SU-DHL-6 (cell line): ENCODE measurements around the gene CNN3.

ENCODE experiments used
- EZH2phosphoT487 ChIP-seq: fragments of 200-600 bp; sonication (generic), shearing (Covaris generic); conservative IDR thresholded peaks from 2 replicates; pipeline ENCODE4 v1.6.1; 2018; ENCODE audit warnings: mild to moderate bottlenecking, antibody characterized with exemption, low read length, moderate library complexity, mixed read lengths
- TF ChIP-seq, protein P1 (sequence below): fragments of 200-600 bp; sonication (generic); IDR thresholded peaks from one replicate; pipeline ENCODE4 v1.5.1; 2017; ENCODE audit warnings: antibody characterized with exemption, mild to moderate bottlenecking, low read length, moderate library complexity; ENCODE audit not compliant: insufficient read depth, poor library complexity, severe bottlenecking

DNA sequence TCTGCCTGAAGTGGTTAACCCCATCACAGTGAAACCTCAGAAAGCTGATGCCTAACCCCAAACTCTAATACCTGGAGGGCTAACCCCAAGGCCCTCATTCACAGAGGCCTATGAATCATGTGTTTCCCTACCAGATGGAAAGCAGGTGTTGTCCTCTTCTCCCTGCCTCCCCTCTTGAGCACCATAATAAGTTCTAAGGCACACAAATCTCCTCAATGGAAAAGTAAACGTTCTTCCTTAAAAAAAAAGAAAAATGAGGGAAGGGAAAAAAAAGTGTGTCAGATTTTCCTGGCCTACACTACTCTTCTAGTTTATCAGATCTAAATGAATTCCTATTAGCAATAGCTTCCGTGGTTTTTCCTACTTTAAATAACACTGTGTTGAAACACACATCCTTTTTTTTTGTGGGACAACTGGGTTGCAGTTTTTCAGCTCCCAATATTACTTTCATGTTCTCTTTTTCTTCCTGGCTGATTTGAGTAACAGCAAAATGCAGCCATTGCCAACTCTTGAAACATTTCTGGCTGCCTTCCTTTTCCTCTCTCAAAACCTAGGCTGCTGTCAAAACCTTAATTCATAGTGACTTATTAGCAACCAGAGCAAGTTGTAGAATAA is 63.5 kb downstream of the CNN3 start:
- TF ChIP-seq, protein P1, sequence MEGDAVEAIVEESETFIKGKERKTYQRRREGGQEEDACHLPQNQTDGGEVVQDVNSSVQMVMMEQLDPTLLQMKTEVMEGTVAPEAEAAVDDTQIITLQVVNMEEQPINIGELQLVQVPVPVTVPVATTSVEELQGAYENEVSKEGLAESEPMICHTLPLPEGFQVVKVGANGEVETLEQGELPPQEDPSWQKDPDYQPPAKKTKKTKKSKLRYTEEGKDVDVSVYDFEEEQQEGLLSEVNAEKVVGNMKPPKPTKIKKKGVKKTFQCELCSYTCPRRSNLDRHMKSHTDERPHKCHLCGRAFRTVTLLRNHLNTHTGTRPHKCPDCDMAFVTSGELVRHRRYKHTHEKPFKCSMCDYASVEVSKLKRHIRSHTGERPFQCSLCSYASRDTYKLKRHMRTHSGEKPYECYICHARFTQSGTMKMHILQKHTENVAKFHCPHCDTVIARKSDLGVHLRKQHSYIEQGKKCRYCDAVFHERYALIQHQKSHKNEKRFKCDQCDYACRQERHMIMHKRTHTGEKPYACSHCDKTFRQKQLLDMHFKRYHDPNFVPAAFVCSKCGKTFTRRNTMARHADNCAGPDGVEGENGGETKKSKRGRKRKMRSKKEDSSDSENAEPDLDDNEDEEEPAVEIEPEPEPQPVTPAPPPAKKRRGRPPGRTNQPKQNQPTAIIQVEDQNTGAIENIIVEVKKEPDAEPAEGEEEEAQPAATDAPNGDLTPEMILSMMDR = no peak
- TF ChIP-seq EZH2phosphoT487 = no peak
